ENCODE results near the gene LPIN1. TPM values are rescaled to one million over a fixed set of nuclear protein-coding genes. Genes with fewer than 3 reads are reported as not detected.

LPIN1 gene
- total and polyA plus RNA-seq, 2 of the 13 experiments (the other 11 are each of a cell fraction or from before 2014, with no cell fraction given): 9.7 to 19.4 TPM

DNA sequence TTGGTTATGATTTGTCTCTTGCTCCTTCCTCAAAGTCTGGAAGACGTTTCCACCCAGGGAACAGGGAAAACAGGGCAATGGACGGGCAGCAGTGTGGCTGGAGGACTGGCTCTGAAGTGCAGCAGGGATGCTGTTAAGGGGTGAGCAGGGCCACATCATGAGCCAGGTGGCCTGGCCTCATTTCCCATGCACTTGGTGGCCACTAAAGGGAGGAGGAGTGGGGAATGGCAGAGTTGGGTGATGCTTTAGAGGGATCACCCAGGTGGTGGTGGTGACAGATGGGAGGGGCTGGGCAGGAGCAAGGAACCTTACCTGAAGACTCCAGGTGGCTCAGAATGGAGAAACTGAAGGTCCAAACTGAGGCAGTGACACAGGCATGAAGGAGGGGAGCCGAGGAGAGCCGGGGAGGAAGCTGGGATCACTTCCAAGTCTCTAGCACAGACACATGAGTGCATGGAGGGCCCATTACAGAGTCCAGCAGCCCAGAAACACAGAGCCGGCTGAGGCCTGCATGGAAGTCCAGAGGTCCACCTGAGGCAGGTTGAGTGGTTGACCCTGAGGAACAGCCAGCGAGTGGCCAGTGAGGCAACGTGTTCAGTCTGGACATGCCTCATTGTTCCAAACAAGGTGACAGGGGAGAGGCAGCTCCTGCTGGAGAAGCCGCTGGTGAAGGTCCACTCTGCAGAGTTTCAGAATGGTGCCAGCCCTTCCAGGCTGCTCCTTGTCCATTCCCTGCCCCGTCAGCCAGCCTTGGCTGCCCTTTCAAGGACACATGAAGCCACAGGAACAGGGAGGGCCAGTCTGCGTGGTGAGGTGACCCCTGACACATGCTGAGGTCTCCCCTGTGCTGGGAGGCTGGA, 91.7 kb downstream of the LPIN1 start (continued):
- TF ChIP-seq, protein P1, sequence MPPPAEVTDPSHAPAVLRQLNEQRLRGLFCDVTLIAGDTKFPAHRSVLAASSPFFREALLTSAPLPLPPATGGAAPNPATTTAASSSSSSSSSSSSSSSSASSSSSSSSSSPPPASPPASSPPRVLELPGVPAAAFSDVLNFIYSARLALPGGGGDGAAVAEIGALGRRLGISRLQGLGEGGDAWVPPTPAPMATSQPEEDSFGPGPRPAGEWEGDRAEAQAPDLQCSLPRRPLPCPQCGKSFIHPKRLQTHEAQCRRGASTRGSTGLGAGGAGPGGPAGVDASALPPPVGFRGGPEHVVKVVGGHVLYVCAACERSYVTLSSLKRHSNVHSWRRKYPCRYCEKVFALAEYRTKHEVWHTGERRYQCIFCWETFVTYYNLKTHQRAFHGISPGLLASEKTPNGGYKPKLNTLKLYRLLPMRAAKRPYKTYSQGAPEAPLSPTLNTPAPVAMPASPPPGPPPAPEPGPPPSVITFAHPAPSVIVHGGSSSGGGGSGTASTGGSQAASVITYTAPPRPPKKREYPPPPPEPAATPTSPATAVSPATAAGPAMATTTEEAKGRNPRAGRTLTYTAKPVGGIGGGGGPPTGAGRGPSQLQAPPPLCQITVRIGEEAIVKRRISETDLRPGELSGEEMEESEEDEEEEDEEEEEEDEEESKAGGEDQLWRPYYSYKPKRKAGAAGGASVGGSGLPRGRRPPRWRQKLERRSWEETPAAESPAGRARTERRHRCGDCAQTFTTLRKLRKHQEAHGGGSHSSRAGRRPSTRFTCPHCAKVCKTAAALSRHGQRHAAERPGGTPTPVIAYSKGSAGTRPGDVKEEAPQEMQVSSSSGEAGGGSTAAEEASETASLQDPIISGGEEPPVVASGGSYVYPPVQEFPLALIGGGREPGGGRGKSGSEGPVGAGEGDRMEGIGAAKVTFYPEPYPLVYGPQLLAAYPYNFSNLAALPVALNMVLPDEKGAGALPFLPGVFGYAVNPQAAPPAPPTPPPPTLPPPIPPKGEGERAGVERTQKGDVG (CRISPR knock-in tag; IDR thresholded peaks at IDR 0.05; ENCODE audit: borderline replicate concordance): no peak
- TF ChIP-seq ZNF549 (CRISPR knock-in tag; IDR thresholded peaks at IDR 0.05) (no peak), ZNF567 (CRISPR knock-in tag; IDR thresholded peaks at IDR 0.05; ENCODE audit: borderline replicate concordance) (no peak), BATF2 (CRISPR knock-in tag; IDR thresholded peaks at IDR 0.05) (no peak), ZNF737 (CRISPR knock-in tag; IDR thresholded peaks at IDR 0.05; ENCODE audit: borderline replicate concordance) (no peak), NFE2 (CRISPR knock-in tag; IDR thresholded peaks at IDR 0.05) (no peak), PHF8 (CRISPR knock-in tag; IDR thresholded peaks at IDR 0.05) (no peak), ZNF709 (CRISPR knock-in tag; IDR thresholded peaks at IDR 0.05) (no peak), MEF2D (CRISPR knock-in tag; IDR thresholded peaks at IDR 0.05) (no peak), GATAD1 (CRISPR knock-in tag; IDR thresholded peaks at IDR 0.05) (no peak), ZNF644 (CRISPR knock-in tag; IDR thresholded peaks at IDR 0.05; ENCODE audit: low read depth) (peak; percentile 59; the same call in 1 of the 2 replicates), SMYD3 (CRISPR knock-in tag; IDR thresholded peaks at IDR 0.05) (no peak), CTCF (CRISPR knock-in tag; IDR thresholded peaks at IDR 0.05) (no peak; the same call in 1 of the 2 replicates), ZNF589 (CRISPR knock-in tag; conservative IDR thresholded peaks at IDR 0.05) (no peak), SMC3 (IDR thresholded peaks at IDR 0.05; ENCODE audit: low read length) (no peak), NCOA5 (CRISPR knock-in tag; IDR thresholded peaks at IDR 0.05) (no peak), KAT2B (IDR thresholded peaks at IDR 0.05; ENCODE audit: borderline replicate concordance, low read depth, low read length) (no peak)
- TF ChIP-seq, protein P2, sequence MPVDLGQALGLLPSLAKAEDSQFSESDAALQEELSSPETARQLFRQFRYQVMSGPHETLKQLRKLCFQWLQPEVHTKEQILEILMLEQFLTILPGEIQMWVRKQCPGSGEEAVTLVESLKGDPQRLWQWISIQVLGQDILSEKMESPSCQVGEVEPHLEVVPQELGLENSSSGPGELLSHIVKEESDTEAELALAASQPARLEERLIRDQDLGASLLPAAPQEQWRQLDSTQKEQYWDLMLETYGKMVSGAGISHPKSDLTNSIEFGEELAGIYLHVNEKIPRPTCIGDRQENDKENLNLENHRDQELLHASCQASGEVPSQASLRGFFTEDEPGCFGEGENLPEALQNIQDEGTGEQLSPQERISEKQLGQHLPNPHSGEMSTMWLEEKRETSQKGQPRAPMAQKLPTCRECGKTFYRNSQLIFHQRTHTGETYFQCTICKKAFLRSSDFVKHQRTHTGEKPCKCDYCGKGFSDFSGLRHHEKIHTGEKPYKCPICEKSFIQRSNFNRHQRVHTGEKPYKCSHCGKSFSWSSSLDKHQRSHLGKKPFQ (CRISPR knock-in tag; IDR thresholded peaks at IDR 0.05; ENCODE audit: insufficient replicate concordance): no peak
- TF ChIP-seq, protein P3, sequence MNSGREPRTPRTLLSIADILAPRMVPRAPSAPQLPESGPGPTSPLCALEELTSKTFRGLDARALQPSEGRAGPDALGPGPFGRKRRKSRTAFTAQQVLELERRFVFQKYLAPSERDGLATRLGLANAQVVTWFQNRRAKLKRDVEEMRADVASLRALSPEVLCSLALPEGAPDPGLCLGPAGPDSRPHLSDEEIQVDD (CRISPR knock-in tag; IDR thresholded peaks at IDR 0.05; ENCODE audit: borderline replicate concordance): no peak
- TF ChIP-seq, protein P4, sequence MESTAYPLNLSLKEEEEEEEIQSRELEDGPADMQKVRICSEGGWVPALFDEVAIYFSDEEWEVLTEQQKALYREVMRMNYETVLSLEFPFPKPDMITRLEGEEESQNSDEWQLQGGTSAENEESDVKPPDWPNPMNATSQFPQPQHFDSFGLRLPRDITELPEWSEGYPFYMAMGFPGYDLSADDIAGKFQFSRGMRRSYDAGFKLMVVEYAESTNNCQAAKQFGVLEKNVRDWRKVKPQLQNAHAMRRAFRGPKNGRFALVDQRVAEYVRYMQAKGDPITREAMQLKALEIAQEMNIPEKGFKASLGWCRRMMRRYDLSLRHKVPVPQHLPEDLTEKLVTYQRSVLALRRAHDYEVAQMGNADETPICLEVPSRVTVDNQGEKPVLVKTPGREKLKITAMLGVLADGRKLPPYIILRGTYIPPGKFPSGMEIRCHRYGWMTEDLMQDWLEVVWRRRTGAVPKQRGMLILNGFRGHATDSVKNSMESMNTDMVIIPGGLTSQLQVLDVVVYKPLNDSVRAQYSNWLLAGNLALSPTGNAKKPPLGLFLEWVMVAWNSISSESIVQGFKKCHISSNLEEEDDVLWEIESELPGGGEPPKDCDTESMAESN (CRISPR knock-in tag; conservative IDR thresholded peaks at IDR 0.05): no peak
